ENCODE results near the gene IER3. TPM values are rescaled to one million over a fixed set of nuclear protein-coding genes. Genes with fewer than 3 reads are reported as not detected.

Gene IER3
- total RNA-seq = 100 to 1,000 TPM in 1 of 2 donors, 10 to 100 TPM in 1; 55.6 to 617 TPM

- peak within 1 kb of the TSS; percentile 86 for H3K4me3 Mint-ChIP-seq
Measured at GRCh38 chr6:30744054-30744805, at the start of gene IER3. Gene IER3, minus strand, starts transcription at chr6:30744547. Its CDS starts 29 bp downstream, at chr6:30744518.

GRCh38 chr6:30793521-30794194, 49.3 kb upstream of the IER3 start:
- Mint-ChIP-seq H3K4me3 (peak overlapping the region; percentile 68), H3K27ac (peak overlapping the region; percentile 78), H3K27me3 (no peaks in the 10 kb centered on the region), H3K4me1 (peaks cover 23% of the 10 kb centered on the region), H3K36me3 (ENCODE audit: low read depth) (no peaks in the 10 kb centered on the region), H3K9me3 (no peaks in the 10 kb centered on the region)
- peak; percentile 86 for ATAC-seq (replicated peaks)

More at GRCh38 chr6:30744054-30744805, at the start of gene IER3:
- Mint-ChIP-seq H3K36me3 (ENCODE audit: low read depth) (peaks cover 60% of the 10 kb centered on the region), H3K9me3 (no peaks in the 10 kb centered on the region), H3K27ac (peak within 1 kb of the TSS; percentile 95), H3K4me1 (peaks cover 40% of the 10 kb centered on the region), H3K27me3 (no peaks in the 10 kb centered on the region)
- peak; percentile 52 for ATAC-seq (replicated peaks)

- Mint-ChIP-seq H3K9me3 (no peaks in the 10 kb centered on the region), H3K27ac (no peak overlapping the region), H3K36me3 (ENCODE audit: low read depth) (no peaks in the 10 kb centered on the region), H3K4me1 (peaks cover 30% of the 10 kb centered on the region), H3K4me3 (peak overlapping the region; percentile 49), H3K27me3 (no peaks in the 10 kb centered on the region)
- ATAC-seq (replicated peaks) = no peak
Measured at GRCh38 chr6:30792786-30793185, 48.4 kb upstream of the IER3 start.

GRCh38 chr6:30790724-30791383, 46.5 kb upstream of the IER3 start:
- Mint-ChIP-seq H3K9me3 (no peaks in the 10 kb centered on the region), H3K36me3 (ENCODE audit: low read depth) (no peaks in the 10 kb centered on the region), H3K4me1 (peaks cover 39% of the 10 kb centered on the region), H3K27ac (peak overlapping the region; percentile 63), H3K4me3 (no peak overlapping the region), H3K27me3 (no peaks in the 10 kb centered on the region)
- ATAC-seq (replicated peaks) = no peak

GRCh38 chr6:30789606-30790005, 45.3 kb upstream of the IER3 start:
- peak overlapping the region; percentile 84 for H3K27ac Mint-ChIP-seq
- H3K9me3 Mint-ChIP-seq = no peaks in the 10 kb centered on the region
- H3K27me3 Mint-ChIP-seq = no peaks in the 10 kb centered on the region
- no peaks in the 10 kb centered on the region for H3K36me3 Mint-ChIP-seq (ENCODE audit: low read depth)
- H3K4me3 Mint-ChIP-seq = peak overlapping the region; percentile 65
- ATAC-seq (replicated peaks) = no peak
- peaks cover 48% of the 10 kb centered on the region for H3K4me1 Mint-ChIP-seq

GRCh38 chr6:30787954-30788353, 43.6 kb upstream of the IER3 start:
- H3K4me1 Mint-ChIP-seq = peaks cover 42% of the 10 kb centered on the region
- no peaks in the 10 kb centered on the region for H3K9me3 Mint-ChIP-seq
- peak overlapping the region; percentile 65 for H3K4me3 Mint-ChIP-seq

DNA sequence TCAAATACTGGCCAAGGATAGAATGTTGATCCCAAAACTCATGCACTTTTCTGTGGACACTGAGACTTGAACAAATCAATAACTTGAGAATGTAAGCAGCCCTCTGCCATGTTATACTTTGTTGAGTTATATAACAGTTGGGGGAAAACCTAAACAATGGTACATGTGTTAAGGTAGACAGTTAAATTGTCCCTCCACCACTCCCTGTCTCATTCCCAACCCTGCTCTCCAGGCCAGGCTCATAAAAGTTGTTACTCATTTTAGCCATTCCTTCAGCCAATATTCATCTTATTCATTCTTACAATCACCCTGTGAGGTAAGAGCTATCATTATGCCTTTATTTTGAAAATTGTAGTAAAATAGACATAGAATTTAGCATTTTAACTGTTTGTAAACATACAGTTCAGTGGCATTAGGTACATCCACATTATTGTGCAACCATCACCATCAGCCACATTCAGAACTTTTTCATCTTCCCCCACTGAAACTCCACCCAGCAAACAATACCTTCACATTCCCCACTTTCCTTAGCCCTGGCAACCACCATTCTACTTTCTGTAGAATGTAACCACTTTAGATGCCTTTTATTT, 38.2 kb upstream of the IER3 start:
- Mint-ChIP-seq H3K9me3 (no peaks in the 10 kb centered on the region), H3K36me3 (ENCODE audit: low read depth) (no peaks in the 10 kb centered on the region), H3K27ac (peak overlapping the region; percentile 3), H3K4me1 (peaks cover 27% of the 10 kb centered on the region), H3K27me3 (no peaks in the 10 kb centered on the region), H3K4me3 (peak overlapping the region; percentile 34)
- ATAC-seq (replicated peaks) = no peak

More at GRCh38 chr6:30787954-30788353, 43.6 kb upstream of the IER3 start:
- Mint-ChIP-seq H3K27ac (peak overlapping the region; percentile 84), H3K36me3 (ENCODE audit: low read depth) (no peaks in the 10 kb centered on the region), H3K27me3 (no peaks in the 10 kb centered on the region)
- ATAC-seq (replicated peaks) = peak; percentile 61

- Mint-ChIP-seq H3K4me1 (peaks cover 31% of the 10 kb centered on the region), H3K27ac (peak overlapping the region; percentile 3)
Measured at GRCh38 chr6:30781743-30782424, 37.5 kb upstream of the IER3 start.

DNA sequence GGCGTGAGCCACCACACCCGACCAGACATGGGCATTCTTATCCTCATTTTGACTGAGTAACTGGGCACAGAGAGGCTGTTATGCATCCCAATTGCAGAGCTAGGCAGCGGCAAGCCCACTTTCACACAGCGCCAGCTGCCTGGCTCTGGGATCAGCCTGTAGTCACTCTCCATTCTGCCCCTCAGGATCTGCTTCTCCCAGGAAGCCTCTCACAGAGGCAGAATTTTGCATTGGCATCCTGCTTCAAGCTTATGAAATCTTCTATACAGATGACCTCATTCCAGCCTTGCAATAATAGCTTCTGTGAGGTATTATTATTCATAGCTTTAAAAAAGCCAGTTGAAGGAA, 37.0 kb upstream of the IER3 start:
- H3K27ac Mint-ChIP-seq = no peak overlapping the region
- peaks cover 26% of the 10 kb centered on the region for H3K4me1 Mint-ChIP-seq
- H3K4me3 Mint-ChIP-seq = peak overlapping the region; percentile 34
- H3K36me3 Mint-ChIP-seq (ENCODE audit: low read depth) = no peaks in the 10 kb centered on the region
- ATAC-seq (replicated peaks) = no peak
- H3K9me3 Mint-ChIP-seq = no peaks in the 10 kb centered on the region
- no peaks in the 10 kb centered on the region for H3K27me3 Mint-ChIP-seq

More at GRCh38 chr6:30781743-30782424, 37.5 kb upstream of the IER3 start:
- H3K27me3 Mint-ChIP-seq = no peaks in the 10 kb centered on the region
- peak overlapping the region; percentile 34 for H3K4me3 Mint-ChIP-seq
- no peaks in the 10 kb centered on the region for H3K9me3 Mint-ChIP-seq
- no peaks in the 10 kb centered on the region for H3K36me3 Mint-ChIP-seq (ENCODE audit: low read depth)
- ATAC-seq (replicated peaks) = no peak

DNA sequence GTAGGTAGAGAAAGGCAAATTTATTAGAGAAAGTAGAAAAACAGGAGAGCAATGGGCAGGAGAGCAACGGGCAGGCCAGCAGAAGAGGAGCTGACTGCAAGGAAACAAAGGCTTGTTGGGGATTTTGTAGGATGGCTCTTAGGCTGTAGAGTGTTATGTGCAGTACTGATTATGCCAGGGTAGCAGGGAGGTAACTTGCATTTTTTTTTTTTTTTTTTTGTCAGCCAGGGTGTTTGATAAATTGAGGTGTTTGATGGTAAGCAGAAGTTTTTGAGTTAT, 36.2 kb upstream of the IER3 start:
- no peaks in the 10 kb centered on the region for H3K36me3 Mint-ChIP-seq (ENCODE audit: low read depth)
- no peak overlapping the region for H3K27ac Mint-ChIP-seq
- no peaks in the 10 kb centered on the region for H3K27me3 Mint-ChIP-seq
- ATAC-seq (replicated peaks) = no peak
- no peaks in the 10 kb centered on the region for H3K9me3 Mint-ChIP-seq
- peaks cover 22% of the 10 kb centered on the region for H3K4me1 Mint-ChIP-seq
- no peak overlapping the region for H3K4me3 Mint-ChIP-seq

DNA sequence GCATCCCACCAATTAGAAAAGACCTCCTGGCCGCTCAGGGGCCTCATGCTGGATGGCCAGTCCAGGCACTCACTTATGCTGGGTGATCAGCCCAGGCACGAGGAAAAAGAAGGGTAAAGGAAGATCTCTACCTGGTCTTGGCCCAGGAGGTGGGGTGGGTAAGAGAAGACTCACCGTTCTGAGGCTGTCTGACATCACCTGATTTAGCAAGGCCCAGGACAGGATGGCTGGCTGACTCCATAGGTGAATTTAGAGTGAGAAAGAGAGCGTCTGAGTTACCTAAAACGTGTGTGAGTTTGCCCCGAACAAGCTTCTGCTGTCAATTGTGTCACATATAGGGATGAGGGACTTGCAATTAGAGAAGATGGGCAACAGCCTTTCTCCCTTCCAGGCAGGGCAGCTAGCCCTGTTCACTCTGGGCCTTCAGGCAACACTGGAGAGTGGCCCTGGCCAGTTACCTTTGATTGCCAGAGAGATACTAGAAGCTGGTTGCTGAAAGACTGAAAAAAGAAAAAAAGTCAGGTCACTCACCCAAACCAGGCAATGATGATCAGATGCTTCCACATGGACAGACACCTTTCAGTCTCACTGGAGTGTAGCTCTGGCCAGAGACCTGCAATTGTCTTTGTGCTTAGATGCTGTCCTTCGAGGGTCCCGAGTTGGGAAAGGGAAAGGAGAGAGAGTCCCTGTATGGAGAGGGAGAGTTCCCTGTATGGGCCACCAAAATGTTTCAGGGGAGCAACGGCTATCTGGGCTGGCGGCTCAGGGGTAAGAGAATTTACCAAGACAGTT, 35.7 kb upstream of the IER3 start:
- no peaks in the 10 kb centered on the region for H3K27me3 Mint-ChIP-seq
- no peak overlapping the region for H3K4me3 Mint-ChIP-seq
- no peak for ATAC-seq (replicated peaks)
- H3K27ac Mint-ChIP-seq = peak overlapping the region; percentile 78
- H3K36me3 Mint-ChIP-seq (ENCODE audit: low read depth) = no peaks in the 10 kb centered on the region
- H3K9me3 Mint-ChIP-seq = no peaks in the 10 kb centered on the region
- peaks cover 17% of the 10 kb centered on the region for H3K4me1 Mint-ChIP-seq

- Mint-ChIP-seq H3K4me1 (peaks cover 15% of the 10 kb centered on the region), H3K36me3 (ENCODE audit: low read depth) (no peaks in the 10 kb centered on the region), H3K4me3 (no peak overlapping the region), H3K9me3 (no peaks in the 10 kb centered on the region), H3K27ac (peak overlapping the region; percentile 78), H3K27me3 (no peaks in the 10 kb centered on the region)
- peak; percentile 23 for ATAC-seq (replicated peaks)
Measured at GRCh38 chr6:30778001-30778635, 33.8 kb upstream of the IER3 start.

- no peak overlapping the region for H3K27ac Mint-ChIP-seq
- no peak for ATAC-seq (replicated peaks)
- no peaks in the 10 kb centered on the region for H3K27me3 Mint-ChIP-seq
- no peaks in the 10 kb centered on the region for H3K9me3 Mint-ChIP-seq
- H3K4me1 Mint-ChIP-seq = peaks cover 25% of the 10 kb centered on the region
- no peaks in the 10 kb centered on the region for H3K36me3 Mint-ChIP-seq (ENCODE audit: low read depth)
- peak overlapping the region; percentile 13 for H3K4me3 Mint-ChIP-seq
Measured at GRCh38 chr6:30777155-30777485, 32.8 kb upstream of the IER3 start.
